OCI-LY7 (cell line): ENCODE results near the gene HELQ. TPM values are rescaled to one million over a fixed set of nuclear protein-coding genes. Genes with fewer than 3 reads are reported as not detected.

ENCODE experiments used
- BruUV-seq: library from RNA; stranded (reverse); fragments of 400-500 nt; replicated peaks from 2 replicates; lab custom pipeline; 2021; lab: Mats Ljungman, UMichigan
- CTCF ChIA-PET: fragments of 300-600 bp; sonication (Branson Sonifier 250); formaldehyde crosslinking; loops from one replicate; lab custom pipeline; 2022; ENCODE audit warnings: antibody characterized with exemption; ENCODE audit not compliant: unreplicated experiment; lab: Charles Lee
- POLR2A ChIA-PET: fragments of 300-600 bp; sonication (Branson Sonifier 250); formaldehyde crosslinking; loops from one replicate; lab custom pipeline; 2022; ENCODE audit warnings: antibody characterized with exemption; lab: Charles Lee
- DNase-seq: peaks from one replicate; pipeline ENCODE4 v3.0.0-alpha.2; 2015; ENCODE audit warnings: low spot score
- H2AFZ ChIP-seq: fragments of 200-600 bp; sonication (generic), shearing (Covaris generic); 2 replicates; pipeline ENCODE4 v1.6.1; 2014; ENCODE audit warnings: mild to moderate bottlenecking, antibody characterized with exemption, low read length, moderate library complexity
- H3K27ac ChIP-seq: fragments of 200-600 bp; sonication (generic); 2 replicates; pipeline ENCODE4 v1.5.1; 2014; ENCODE audit warnings: mixed run types, low read depth, mild to moderate bottlenecking, moderate library complexity, low read length, inconsistent platforms; ENCODE audit not compliant: poor library complexity, severe bottlenecking
- H3K36me3 ChIP-seq: fragments of 200-600 bp; sonication (generic); 2 replicates; pipeline ENCODE4 v1.6.1; 2014; ENCODE audit warnings: mild to moderate bottlenecking, antibody characterized with exemption, low read length, moderate library complexity, mixed read lengths; ENCODE audit not compliant: insufficient read depth
- H3K4me1 ChIP-seq: fragments of 200-600 bp; sonication (generic); 2 replicates; pipeline ENCODE4 v1.5.1; 2014; ENCODE audit warnings: mild to moderate bottlenecking, low read length; ENCODE audit not compliant: insufficient read depth, poor library complexity, severe bottlenecking
- H3K4me2 ChIP-seq: fragments of 200-600 bp; sonication (generic); 2 replicates; pipeline ENCODE4 v1.6.1; 2014; ENCODE audit warnings: mild to moderate bottlenecking, low read length
- H3K4me3 ChIP-seq: fragments of 200-600 bp; sonication (generic); 2 replicates; pipeline ENCODE4 v1.5.1; 2014; ENCODE audit warnings: mild to moderate bottlenecking, low read depth, low read length; ENCODE audit not compliant: poor library complexity, severe bottlenecking
- H3K79me2 ChIP-seq: fragments of 200-600 bp; sonication (generic); 2 replicates; pipeline ENCODE4 v1.6.1; 2016; ENCODE audit warnings: low read depth, mild to moderate bottlenecking, low read length, moderate library complexity, mixed read lengths; ENCODE audit not compliant: insufficient read depth
- H3K9me2 ChIP-seq: fragments of 200-600 bp; sonication (generic); 2 replicates; pipeline ENCODE4 v1.6.1; 2016; ENCODE audit warnings: mild to moderate bottlenecking, low read length, mixed read lengths; ENCODE audit not compliant: insufficient read depth
- H3K9me3 ChIP-seq: fragments of 200-600 bp; sonication (generic); 2 replicates; pipeline ENCODE4 v1.6.1; 2014; ENCODE audit warnings: mild to moderate bottlenecking, mixed run types, low read length, mixed read lengths
- H4K20me1 ChIP-seq: fragments of 200-600 bp; sonication (generic); 2 replicates; pipeline ENCODE4 v1.6.1; 2014; ENCODE audit warnings: mild to moderate bottlenecking, antibody characterized with exemption, low read length, moderate library complexity, mixed read lengths; ENCODE audit not compliant: insufficient read depth
- EZH2phosphoT487 ChIP-seq: fragments of 200-600 bp; sonication (generic); IDR thresholded peaks from 2 replicates; pipeline ENCODE4 v1.6.1; 2018; ENCODE audit warnings: low read depth, borderline replicate concordance, mild to moderate bottlenecking, mixed run types, antibody characterized with exemption, low read length, moderate library complexity, mixed read lengths
- intact Hi-C: fragments of 100-400 bp; cut with micrococcal nuclease; formaldehyde crosslinking; loops from one replicate; pipeline ENCODE4 v1.10.0; 2022; ENCODE audit not compliant: unreplicated experiment
- total RNA-seq, 2 experiments: library from RNA; depleted of rRNA in 1 of 2; stranded (reverse); fragments of >200 nt in 1 of 2; shearing (Covaris generic) in 1 of 2; gene quantifications; 2 replicates each; pipeline ENCODE4 v1.2.3, GENCODE V29; 2014 to 2022
- TF ChIP-seq, protein P1 (sequence below): fragments of 200-600 bp; sonication (generic); conservative IDR thresholded peaks from 2 replicates; pipeline ENCODE4 v1.5.1; 2014; ENCODE audit warnings: mild to moderate bottlenecking, antibody characterized with exemption, low read length, moderate library complexity, mixed read lengths

The HELQ gene
- total RNA-seq, 2 experiments from 2014 or later = 67.1 to 70.4 TPM

DNA sequence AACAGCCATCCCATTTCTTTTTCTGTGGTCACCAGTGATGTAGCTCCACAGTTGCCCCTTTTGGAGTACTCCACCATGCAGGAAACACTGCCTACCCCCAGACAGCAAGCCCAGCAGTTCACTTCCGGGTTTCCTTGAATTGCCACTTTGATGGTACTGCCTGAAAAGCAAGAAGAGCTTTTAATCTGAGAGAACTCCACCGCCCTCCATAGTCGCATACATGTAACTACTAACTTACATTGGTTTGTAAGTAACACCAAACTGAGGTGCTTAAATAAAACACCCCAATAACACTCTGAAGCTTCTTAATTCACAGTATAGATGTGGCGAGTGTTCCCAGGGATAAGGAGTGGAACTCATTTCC lies 67.3 kb downstream of the HELQ start:
- BruUV-seq = no TSS peak
- Histone ChIP-seq H3K9me2 (no peaks in the 10 kb centered on the region), H2AFZ (peak overlapping the region; percentile 87), H3K27ac (no peak overlapping the region), H3K4me2 (no peak overlapping the region), H3K9me3 (peaks cover 8% of the 10 kb centered on the region; the same call in 1 of the 2 replicates), H3K4me1 (peaks cover 26% of the 10 kb centered on the region), H3K36me3 (no peaks in the 10 kb centered on the region), H3K79me2 (no peaks in the 10 kb centered on the region), H4K20me1 (no peaks in the 10 kb centered on the region), H3K4me3 (no peak overlapping the region)
- ChIA-PET CTCF (no interaction called here), POLR2A (interaction anchor here (0.5 to 2.9 kb wide), 6 partner anchors 10 to 97 kb away, joined by 3 to 17 read pairs (median 4); partner anchors contain the start of gene ABRAXAS1)
- no peak for TF ChIP-seq EZH2phosphoT487
- TF ChIP-seq, protein P1, sequence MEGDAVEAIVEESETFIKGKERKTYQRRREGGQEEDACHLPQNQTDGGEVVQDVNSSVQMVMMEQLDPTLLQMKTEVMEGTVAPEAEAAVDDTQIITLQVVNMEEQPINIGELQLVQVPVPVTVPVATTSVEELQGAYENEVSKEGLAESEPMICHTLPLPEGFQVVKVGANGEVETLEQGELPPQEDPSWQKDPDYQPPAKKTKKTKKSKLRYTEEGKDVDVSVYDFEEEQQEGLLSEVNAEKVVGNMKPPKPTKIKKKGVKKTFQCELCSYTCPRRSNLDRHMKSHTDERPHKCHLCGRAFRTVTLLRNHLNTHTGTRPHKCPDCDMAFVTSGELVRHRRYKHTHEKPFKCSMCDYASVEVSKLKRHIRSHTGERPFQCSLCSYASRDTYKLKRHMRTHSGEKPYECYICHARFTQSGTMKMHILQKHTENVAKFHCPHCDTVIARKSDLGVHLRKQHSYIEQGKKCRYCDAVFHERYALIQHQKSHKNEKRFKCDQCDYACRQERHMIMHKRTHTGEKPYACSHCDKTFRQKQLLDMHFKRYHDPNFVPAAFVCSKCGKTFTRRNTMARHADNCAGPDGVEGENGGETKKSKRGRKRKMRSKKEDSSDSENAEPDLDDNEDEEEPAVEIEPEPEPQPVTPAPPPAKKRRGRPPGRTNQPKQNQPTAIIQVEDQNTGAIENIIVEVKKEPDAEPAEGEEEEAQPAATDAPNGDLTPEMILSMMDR = peak; percentile 44; the same call in 1 of the 2 replicates
- peak; percentile 63 for DNase-seq
- intact Hi-C loops = no loop called here

DNA sequence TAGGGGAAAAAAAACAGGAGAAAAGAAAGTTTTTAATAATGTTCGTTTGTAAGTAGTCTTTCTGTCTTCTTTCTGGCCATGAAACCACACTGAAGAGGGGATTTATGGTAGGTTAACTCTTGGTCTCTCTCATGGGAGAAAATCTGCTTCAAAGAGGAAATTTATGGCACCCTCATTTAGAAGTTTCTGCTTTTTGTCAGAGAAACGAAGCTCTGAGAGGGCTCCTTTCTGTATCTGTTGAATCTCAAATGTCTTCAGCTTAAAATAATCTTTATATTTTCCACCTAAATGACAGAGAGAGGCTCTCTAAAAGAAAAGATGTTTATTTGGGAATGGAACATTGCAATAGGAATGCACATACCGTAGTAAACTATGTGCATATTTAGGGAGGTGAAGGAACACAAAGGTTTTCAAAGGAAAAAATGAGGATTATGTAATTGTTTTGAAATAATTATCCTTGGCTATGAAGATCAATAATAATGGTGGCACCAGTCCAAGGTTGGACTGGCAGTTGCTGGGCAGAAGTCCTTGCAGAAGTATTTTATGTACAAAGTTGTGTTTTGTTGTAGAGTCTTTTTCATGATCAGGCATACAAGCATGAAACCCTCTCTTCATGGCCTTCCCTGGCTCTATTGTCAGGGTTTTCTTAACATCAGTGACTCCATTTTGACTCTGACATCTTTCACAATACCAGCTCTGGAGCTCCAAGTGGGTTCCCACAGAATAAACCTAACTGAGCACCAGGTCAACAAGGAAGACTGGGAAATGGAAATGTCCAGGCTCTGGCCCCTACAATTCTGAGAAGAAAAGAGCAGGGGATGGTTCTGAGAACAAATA lies 67.9 kb downstream of the HELQ start:
- BruUV-seq = no TSS peak
- DNase-seq = no peak
- Histone ChIP-seq H4K20me1 (no peaks in the 10 kb centered on the region), H3K79me2 (no peaks in the 10 kb centered on the region), H3K9me2 (no peaks in the 10 kb centered on the region), H2AFZ (peak overlapping the region; percentile 87), H3K4me1 (peaks cover 26% of the 10 kb centered on the region), H3K4me2 (no peak overlapping the region), H3K36me3 (no peaks in the 10 kb centered on the region), H3K27ac (no peak overlapping the region), H3K9me3 (peaks cover 8% of the 10 kb centered on the region; the same call in 1 of the 2 replicates), H3K4me3 (no peak overlapping the region)
- TF ChIP-seq EZH2phosphoT487 = no peak
- TF ChIP-seq, protein P1 = no peak
- CTCF ChIA-PET = interaction anchor here (1.1 kb wide), 1 partner anchor 25 kb away, joined by 3 read pairs; no protein-coding TSS in a partner anchor
- intact Hi-C loops = no loop called here
- POLR2A ChIA-PET = interaction anchor here (0.5 to 2.9 kb wide), 6 partner anchors 9 to 97 kb away, joined by 3 to 17 read pairs (median 4); partner anchors contain the start of gene ABRAXAS1
